NCI-H446 (cell line): ENCODE measurements around the gene POLR3C.
"Not testable (repeated sequence)": the region's sequence is repeated elsewhere in the genome, so short reads cannot be mapped to it uniquely, and the experiment has no call there.

ENCODE experiments used
- DNase-seq, 2 experiments: peaks; one replicate each; lab custom pipeline; 2025; lab: John Stamatoyannopoulos, UW

Gene POLR3C

DNA sequence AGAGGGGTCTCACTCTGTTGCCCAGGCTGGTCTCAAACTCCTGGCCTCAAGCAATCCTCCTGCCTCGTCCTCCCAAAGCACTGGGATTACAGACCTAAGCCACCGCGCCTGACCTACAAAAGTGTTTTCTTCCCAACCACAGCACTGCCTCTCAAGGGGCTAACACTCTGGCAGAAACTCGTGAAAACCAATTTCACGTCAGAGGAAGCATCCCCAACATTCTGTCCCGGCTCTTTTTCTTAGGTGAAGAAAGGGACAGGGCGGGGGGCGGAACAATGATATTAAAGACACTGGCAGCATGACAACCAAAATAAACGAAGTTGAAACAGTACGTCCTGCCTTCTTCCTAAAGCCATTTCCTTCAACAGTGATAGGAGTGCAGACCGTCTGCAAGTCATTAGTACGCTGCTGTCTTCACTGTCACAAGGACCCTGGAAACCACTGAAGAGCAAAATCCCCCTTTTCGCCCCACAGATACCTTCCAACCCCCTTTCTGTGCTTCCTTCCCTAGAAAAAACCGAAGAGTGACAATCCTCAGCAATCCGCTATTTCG, 1.1 kb upstream of the POLR3C start:
- DNase-seq, result not testable (repeated sequence)

DNA sequence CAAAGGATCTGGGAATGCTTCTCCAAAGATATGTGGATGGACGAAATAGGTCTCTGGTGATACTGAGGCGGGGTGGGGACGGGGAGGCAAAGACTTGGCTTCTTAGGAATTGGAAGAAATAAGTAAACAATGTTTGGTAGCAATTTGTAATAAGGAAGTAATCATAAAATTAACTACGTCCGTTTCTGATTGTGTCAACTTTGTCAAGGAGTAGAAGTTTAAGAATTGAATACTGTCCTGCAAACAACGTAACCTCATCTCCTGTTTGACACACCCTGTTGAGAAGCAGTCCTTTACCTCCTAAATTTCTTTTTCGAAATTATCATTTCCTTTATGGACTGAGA, 471 bp downstream of the POLR3C start:
- DNase-seq, result no peak

- no peak for DNase-seq
Observed at GRCh38 chr1:145826030-145826429, 2.0 kb downstream of the POLR3C start.

DNA sequence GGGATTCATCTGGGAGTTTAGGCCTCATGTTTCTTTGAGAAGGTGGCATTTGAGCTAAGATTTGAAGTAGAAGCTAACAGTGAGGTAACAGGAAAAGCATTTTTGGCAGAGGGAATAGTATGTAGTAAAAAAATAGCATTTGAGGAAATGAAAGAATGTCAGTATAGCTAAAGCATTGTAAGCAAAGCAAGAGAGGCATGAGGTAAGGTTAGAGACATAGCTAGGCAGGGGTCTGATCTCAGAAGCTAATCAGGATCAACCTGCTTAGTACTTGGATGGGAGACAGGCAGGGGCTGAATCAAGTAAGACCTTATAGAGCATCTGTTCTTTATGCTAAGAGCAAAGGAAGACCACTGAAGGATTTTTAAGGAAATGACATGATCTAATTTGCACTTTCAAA, 4.0 kb downstream of the POLR3C start:
- DNase-seq, result no peak

- no peak for DNase-seq
Observed at GRCh38 chr1:145828367-145829026, 4.5 kb downstream of the POLR3C start.

DNA sequence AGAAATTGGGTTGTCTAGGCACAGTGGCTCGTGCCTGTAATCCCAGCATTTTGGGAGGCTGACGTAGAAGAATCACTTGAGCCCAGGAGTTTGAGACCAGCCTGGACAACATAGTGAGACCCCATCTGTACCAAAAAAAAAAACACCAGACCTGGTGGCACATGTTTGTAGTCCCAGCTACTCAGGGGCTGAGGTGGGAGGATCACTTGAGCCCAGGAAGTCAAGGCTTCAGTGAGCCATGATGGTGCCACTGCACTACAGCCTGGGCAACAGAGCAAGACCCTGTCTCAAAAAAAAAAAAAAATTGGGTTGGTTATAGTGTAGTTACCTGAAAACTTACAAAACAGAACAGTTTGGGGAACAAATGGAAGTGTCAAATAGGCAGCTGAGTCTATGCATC, 6.8 kb downstream of the POLR3C start:
- not testable (repeated sequence) for DNase-seq

DNA sequence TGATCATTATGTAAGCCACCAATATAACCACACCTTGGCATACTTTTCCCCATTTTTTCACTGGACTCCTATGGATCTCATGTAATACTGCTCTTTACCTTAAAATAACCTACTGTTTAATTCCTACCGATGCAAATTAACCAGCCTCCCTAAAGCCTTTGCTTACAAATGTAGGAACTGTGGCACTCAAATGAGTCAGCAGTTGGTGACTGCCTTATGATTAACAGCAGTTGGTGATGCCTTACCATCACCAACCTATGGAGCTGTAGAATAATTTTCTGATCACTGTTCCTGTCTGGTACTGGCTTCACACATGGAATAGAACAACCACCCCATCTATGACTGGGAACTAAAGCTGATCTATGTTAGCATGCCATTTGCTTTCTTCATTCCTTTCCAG, 13.7 kb downstream of the POLR3C start:
- no peak for DNase-seq

DNA sequence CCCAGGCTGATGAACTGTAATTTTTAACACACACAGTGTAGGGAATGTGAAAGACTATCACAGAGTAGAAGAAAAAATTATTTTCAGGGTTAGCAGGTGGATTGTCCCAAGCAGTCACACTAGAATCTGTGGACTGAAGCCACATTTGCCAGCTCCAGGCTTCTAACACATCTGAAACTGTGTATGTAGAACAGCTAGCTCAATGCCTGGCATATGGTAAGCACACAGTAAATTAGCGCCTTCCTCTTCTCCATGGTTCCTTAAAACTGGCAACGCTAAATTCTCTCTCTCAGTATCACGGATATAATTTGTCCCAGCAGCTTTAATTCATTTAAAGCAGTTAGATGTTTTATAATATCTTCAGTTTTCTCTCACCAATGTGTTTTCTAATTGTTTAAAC, 19.0 kb downstream of the POLR3C start:
- no peak for DNase-seq

DNA sequence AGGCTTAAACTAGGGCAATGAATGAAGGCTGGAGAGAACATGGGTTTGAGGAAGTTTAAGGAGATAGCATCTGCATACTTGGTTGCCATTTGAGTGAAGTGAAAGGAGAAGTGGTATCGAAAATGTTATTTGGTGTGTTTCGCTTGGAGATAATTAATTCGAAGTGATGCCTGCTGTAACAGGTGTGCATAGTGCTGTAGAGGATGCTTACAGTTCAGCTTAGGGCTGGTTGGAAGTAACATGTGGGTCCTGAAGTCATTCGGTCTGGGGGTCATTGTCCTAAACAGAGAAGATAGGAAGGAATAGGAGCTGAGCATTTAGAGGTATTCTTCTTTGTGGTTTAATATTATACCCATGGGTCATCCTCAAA, 21.1 kb downstream of the POLR3C start:
- DNase-seq, result peak in 1 of 2 experiments; percentile 69

DNA sequence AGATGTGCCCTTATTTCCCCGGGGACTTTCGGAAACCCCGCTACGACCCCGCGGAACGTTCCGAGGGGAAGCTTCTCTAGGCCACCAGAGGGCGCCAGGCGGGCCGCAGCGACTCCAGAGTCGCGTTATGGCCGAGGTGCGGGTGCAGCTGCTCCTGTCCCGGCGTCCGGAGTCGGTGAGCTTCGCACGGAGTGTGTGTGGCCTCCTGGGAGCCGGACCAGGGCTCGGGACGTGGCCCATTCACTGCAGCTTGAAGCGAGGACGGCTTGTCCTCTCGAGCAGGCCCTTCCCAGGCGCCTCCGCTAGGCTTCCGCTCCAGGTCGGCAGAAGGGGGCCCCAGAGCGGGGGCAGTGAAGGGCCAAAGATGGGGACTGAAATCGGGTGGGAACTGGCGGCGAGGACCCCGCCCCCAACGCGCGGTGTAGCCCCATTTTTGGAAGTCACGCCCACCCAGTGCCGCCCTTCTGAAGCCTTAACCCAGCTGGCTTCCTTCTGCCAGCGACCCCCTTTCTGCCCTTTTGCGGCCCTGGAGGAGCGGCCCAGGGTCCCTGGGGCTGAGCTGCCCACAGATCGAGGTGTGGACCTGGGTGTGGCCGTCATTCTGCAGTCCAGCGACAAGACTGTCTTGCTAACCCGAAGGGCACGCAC, 21.6 kb downstream of the POLR3C start, which contains the start of gene NUDT17:
Gene NUDT17 (plus strand): TSS at position 117 of the 648 bp plus-strand sequence. CDS start 11 bp downstream, at position 128.
- peak; percentile 69 to 86 for DNase-seq

DNA sequence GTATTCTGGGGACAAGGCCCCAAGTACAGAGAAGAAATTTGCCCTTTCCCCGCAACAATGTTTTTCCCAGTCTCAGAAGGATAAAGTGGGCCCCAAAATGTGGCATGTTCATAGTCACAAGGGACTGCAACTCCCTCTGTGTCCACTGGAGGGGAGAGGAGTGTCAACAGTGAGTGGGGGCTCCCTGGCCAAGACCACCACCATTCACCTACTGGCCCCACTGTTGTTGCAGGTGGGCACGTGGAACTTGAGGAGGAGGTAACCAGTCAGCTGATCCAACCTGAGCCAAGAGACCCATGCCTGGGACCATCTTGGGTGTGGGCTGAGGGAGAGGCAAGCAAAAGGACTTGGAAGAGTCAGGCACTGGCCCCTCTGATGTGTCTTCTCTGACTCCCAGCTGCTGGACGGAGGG, 22.2 kb downstream of the POLR3C start:
- peak in 1 of 2 experiments; percentile 19 for DNase-seq

GRCh38 chr1:145847827-145848226, 23.8 kb downstream of the POLR3C start:
- no peak for DNase-seq

DNA sequence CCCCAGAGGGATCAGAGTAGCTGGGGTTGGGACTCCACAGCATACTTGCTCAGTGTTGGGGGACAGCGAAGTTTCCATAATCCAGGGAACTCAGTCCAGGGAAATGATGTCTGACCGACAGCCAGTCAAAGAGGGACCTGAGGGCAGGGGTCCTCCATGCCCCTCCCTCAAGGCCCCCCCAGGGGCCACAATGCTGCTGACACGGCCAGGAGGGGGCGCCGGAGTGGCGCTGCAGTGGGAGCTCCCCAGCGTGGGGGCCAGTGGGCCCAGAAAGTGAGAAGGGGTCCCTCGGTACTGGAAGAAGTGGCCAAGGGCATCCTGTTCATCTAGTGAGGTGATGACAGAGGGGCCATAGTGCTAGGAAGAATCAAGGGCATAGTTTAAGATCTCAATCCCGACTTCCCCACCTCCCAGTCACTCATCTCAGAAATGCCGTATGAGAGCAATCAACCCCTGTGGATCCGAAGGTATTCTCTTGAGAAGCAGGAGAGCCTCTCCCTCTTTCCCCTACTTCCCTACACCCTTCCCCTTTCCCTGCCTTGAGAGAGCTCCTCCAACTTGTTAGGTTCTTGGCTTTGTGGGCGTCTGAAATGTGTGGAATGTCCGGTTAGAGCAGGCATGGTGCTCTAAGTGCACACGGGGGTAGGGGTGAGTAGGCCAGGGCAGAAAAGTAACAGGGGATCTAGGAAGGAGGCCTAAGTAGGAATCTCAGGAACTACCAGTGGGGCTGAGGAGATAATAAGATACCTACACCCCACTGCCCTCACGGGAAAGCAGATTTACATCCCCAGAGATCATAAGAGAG, 25.6 kb downstream of the POLR3C start:
- DNase-seq, result no peak

- no peak for DNase-seq
Observed at GRCh38 chr1:145855426-145855948, 31.5 kb downstream of the POLR3C start.

DNA sequence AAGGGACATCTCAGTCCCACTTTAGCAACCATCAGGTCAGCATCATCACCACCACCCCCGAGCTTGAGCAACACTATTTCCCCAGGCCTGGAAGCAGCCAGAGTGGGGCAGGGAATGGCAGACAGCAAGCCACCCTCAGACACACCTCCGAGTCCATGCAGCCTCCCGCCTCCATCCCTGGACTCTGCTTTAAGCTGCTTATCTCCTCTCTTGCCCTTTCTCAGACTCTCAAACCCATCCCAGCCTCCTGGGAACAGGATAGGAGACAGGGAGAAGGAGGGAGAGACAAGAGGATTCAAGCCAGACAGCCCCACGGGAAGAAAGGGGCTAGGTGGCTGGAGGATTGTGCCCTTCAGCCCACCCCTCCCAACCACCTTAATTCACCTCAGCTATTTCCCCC, 33.2 kb downstream of the POLR3C start:
- no peak for DNase-seq

- DNase-seq, result no peak
Observed at GRCh38 chr1:145858238-145858900, 34.4 kb downstream of the POLR3C start.

GRCh38 chr1:145858901-145859490, 35.0 kb downstream of the POLR3C start, which contains the start of gene PIAS3:
PIAS3 (minus strand) TSS chr1:145859081; CDS start chr1:145858990, 91 bp downstream.
- DNase-seq, result peak; percentile 84 to 95

DNA sequence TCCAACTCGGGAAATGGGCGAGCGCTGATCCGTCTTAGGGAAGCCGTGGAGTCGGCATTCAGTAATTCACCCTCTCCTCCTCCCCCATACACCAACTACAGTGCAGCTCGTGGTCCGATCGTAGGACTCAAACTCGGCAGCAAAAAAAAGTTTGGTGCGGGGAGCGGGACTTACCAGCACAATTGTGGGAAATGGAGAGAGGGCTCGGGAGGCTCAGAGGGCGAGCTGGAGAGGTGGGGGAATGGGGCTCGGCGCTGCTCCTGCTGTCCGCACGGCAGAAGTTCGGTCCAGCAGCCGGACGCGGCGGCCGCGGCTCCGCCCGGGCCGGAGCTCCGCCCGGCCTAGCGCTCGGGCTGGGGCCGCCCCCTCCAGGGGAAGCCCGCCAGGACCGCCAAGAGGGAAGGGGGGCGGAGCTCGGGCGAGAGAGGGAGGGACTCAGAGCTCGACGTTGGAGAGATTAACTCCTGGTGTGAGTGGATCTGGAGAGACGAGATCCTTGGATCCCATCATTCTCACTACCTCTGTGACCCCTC, 35.6 kb downstream of the POLR3C start:
- DNase-seq, result peak; percentile 78 to 88

GRCh38 chr1:145863282-145864018, 39.5 kb downstream of the POLR3C start:
- DNase-seq, result no peak

DNA sequence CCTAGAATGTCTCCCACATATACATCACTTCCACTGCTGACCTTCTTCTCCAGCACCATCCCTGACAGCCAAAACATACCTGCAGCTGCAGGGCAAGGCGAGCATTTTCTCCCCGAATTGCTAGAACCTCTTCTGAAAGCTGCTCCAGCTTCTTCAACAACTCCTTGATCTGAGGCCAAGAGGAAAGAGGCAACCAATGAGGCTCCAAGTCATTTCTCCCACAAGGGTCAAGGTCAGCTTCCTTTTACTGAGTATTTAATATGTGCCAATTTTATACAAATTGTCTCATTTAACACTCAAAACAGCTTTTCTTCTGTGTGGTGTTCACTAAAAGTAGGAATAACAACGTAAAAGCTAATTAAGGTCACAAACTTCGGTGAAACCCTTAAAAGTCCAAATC, 44.2 kb downstream of the POLR3C start:
- DNase-seq, result no peak
